Esophagus squamous epithelium (tissue), 5 donors: ENCODE measurements around the gene TMEM178B. TPM values are rescaled to one million over a fixed set of nuclear protein-coding genes. Genes with fewer than 3 reads are reported as not detected.

Source experiments
- DNase-seq: peaks from one replicate; lab custom pipeline; 2025; lab: John Stamatoyannopoulos, UW
- H3K27ac ChIP-seq, 4 donors: fragments of 200-600 bp; sonication (generic); one replicate each; pipeline ENCODE4 v1.5.1; 2016 to 2019; ENCODE audit warnings: mild to moderate bottlenecking in 1 of 4
- H3K27me3 ChIP-seq, 4 donors: fragments of 200-600 bp; sonication (generic); 1 replicate in 3 of 4; 2 replicates in 1 of 4; pipeline versions ENCODE4 v1.5.1 to v1.6.0; 2017 to 2021; ENCODE audit warnings: antibody characterized with exemption in 1 of 4
- H3K36me3 ChIP-seq, 3 donors: fragments of 200-600 bp; sonication (generic); one replicate each; pipeline ENCODE4 v1.5.1; 2016 to 2019
- H3K4me1 ChIP-seq, 3 donors: fragments of 200-600 bp; sonication (generic); one replicate each; pipeline ENCODE4 v1.5.1; 2017 to 2019
- H3K4me3 ChIP-seq, 4 donors: fragments of 200-600 bp; sonication (generic); 1 replicate in 3 of 4; 2 replicates in 1 of 4; pipeline ENCODE4 v1.5.1; 2016 to 2019; ENCODE audit warnings: mild to moderate bottlenecking in 2 of 4, moderate library complexity in 1 of 4
- H3K9me3 ChIP-seq, 3 donors: fragments of 200-600 bp; sonication (generic); one replicate each; pipeline ENCODE4 v1.5.1; 2016 to 2019
- CTCF ChIP-seq, 6 experiments: fragments of 450-650 bp in 4 of 6; fragments of 200-600 bp in 2 of 6; sonication (generic) in 2 of 6; IDR thresholded peaks; one replicate each; pipeline ENCODE4 v1.5.1; 2016 to 2019; ENCODE audit warnings: antibody characterized with exemption in 6 of 6, mild to moderate bottlenecking in 4 of 6, moderate library complexity in 4 of 6
- POLR2A ChIP-seq, 4 donors: fragments of 450-650 bp; IDR thresholded peaks; one replicate each; pipeline ENCODE4 v1.6.1; 2017; ENCODE audit warnings: antibody characterized with exemption in 4 of 4, mild to moderate bottlenecking in 4 of 4, moderate library complexity in 3 of 4
- WGBS, 2 donors: methylation state at CpG; one replicate each; pipeline ENCODE4 v1.1.5; 2018; 5-methylcytosine and 5-hydroxymethylcytosine counted together
- intact Hi-C: fragments of 100-400 bp; cut with DNase I; formaldehyde crosslinking; loops from one replicate; pipeline ENCODE4 v1.15.0; 2022
- total RNA-seq, 4 donors: library from RNA; depleted of rRNA; stranded (reverse); fragments of >200 nt; gene quantifications; one replicate each; pipeline ENCODE4 v1.1.0, GENCODE V29; 2016
- donor health status: DM: yes; HTN: yes; CAD: no.

The TMEM178B gene
- total RNA-seq, 4 donors from 2014 or later: 0.95 to 1.7 (median 1.2) TPM

GRCh38 chr7:141221007-141221612 is 147.2 kb downstream of the TMEM178B start:
- no peaks in the 10 kb centered on the region for H3K36me3 ChIP-seq
- H3K27me3 ChIP-seq: no peaks in the 10 kb centered on the region
- no peak for TF ChIP-seq CTCF (IDR thresholded peaks at IDR 0.05)
- no peak for TF ChIP-seq POLR2A (IDR thresholded peaks at IDR 0.05)
- intact Hi-C loops: no loop called here
- no peaks in the 10 kb centered on the region for H3K9me3 ChIP-seq
- no peaks in the 10 kb centered on the region for H3K4me1 ChIP-seq
- 32 to 57% methylated on average over 2 of the region's 2 CpGs for WGBS, 2 donors
- no peak overlapping the region for H3K4me3 ChIP-seq
- no peak for DNase-seq
- H3K27ac ChIP-seq: no peak overlapping the region

DNA sequence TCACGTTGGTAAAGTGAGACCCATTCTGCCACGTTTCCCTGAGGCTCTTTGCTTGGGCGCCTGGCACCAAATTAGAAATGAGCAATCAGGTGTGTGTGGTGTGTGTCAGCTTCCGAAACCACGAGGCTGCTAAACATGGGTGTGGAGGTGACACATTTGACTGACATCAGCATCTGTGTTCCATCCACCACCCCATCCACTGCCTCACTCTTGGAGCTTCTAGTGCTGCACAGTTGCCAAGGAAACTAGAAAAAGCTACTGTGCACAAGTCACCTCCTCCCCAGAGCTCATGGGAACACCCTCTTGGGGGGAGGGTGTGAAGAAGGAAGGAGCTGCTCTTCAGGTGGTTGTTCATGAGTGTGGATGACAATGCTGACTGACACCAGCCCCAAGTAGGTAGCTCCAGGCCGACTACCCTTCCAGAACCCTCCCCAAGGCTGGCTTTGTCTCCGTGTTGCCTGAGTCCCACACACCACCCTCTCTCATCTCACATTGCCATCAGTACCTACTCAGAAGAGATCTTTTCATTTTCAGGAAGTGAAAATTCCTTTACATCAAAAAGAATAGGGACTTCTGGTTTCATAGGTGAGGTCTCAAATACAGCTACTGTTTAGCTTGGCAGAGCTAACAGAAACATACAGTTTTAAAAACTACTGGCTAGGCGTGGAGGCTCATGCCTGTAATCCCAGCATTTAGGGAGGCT is 152.2 kb downstream of the TMEM178B start:
- H3K27me3 ChIP-seq: no peaks in the 10 kb centered on the region
- WGBS, 2 donors: 64 to 82% methylated on average over 2 to 8 of the region's 8 CpGs
- intact Hi-C loops: no loop called here
- H3K4me1 ChIP-seq: no peaks in the 10 kb centered on the region
- H3K27ac ChIP-seq: no peak overlapping the region
- no peak overlapping the region for H3K4me3 ChIP-seq
- no peaks in the 10 kb centered on the region for H3K36me3 ChIP-seq
- H3K9me3 ChIP-seq: no peaks in the 10 kb centered on the region
- TF ChIP-seq POLR2A (IDR thresholded peaks at IDR 0.05) (no peak), CTCF (IDR thresholded peaks at IDR 0.05) (no peak)
- DNase-seq: no peak

GRCh38 chr7:141227454-141227853 is 153.6 kb downstream of the TMEM178B start:
- 58 to 69% methylated on average over 4 of the region's 4 CpGs for WGBS, 2 donors
- DNase-seq: no peak
- no peaks in the 10 kb centered on the region for H3K36me3 ChIP-seq
- H3K4me1 ChIP-seq: no peaks in the 10 kb centered on the region
- H3K4me3 ChIP-seq: no peak overlapping the region
- no peak for TF ChIP-seq POLR2A (IDR thresholded peaks at IDR 0.05)
- TF ChIP-seq CTCF (IDR thresholded peaks at IDR 0.05): no peak
- intact Hi-C loops: no loop called here
- H3K27me3 ChIP-seq: no peaks in the 10 kb centered on the region
- no peaks in the 10 kb centered on the region for H3K9me3 ChIP-seq
- no peak overlapping the region for H3K27ac ChIP-seq

- no peak for TF ChIP-seq CTCF (IDR thresholded peaks at IDR 0.05)
- no peak for TF ChIP-seq POLR2A (IDR thresholded peaks at IDR 0.05)
- 87 to 89% methylated on average over 4 of the region's 5 CpGs for WGBS, 2 donors
- no peak for DNase-seq
- intact Hi-C loops: no loop called here
- no peaks in the 10 kb centered on the region for H3K4me1 ChIP-seq
- no peaks in the 10 kb centered on the region for H3K27me3 ChIP-seq
- H3K36me3 ChIP-seq: no peaks in the 10 kb centered on the region
- H3K9me3 ChIP-seq: no peaks in the 10 kb centered on the region
- no peak overlapping the region for H3K27ac ChIP-seq
- H3K4me3 ChIP-seq: no peak overlapping the region
Observed at GRCh38 chr7:141228482-141228881, 154.6 kb downstream of the TMEM178B start.

- intact Hi-C loops: no loop called here
- no peaks in the 10 kb centered on the region for H3K36me3 ChIP-seq
- H3K27me3 ChIP-seq: no peaks in the 10 kb centered on the region
- DNase-seq: no peak
- no peaks in the 10 kb centered on the region for H3K9me3 ChIP-seq
- no peak overlapping the region for H3K4me3 ChIP-seq
- no peak overlapping the region for H3K27ac ChIP-seq
- 28 to 38% methylated on average over 5 of the region's 5 CpGs for WGBS, 2 donors
- H3K4me1 ChIP-seq: no peaks in the 10 kb centered on the region
- TF ChIP-seq CTCF (IDR thresholded peaks at IDR 0.05): no peak
- no peak for TF ChIP-seq POLR2A (IDR thresholded peaks at IDR 0.05)
Observed at GRCh38 chr7:141231018-141231792, 157.3 kb downstream of the TMEM178B start.
